ENCODE data around the gene CBX2. TPM values are rescaled to one million over a fixed set of nuclear protein-coding genes. Genes with fewer than 3 reads are reported as not detected.

Gene CBX2
- total RNA-seq, 3 donors from 2014 or later (not counting 1 experiment from before 2014, with no cell fraction given) = 0.18 to 1.3 TPM; not detected in 1

- no peak overlapping the region for H3K4me3 ChIP-seq (ENCODE audit: low read length)
- no peaks in the 10 kb centered on the region for H3K36me3 ChIP-seq (ENCODE audit: control insufficient read depth, insufficient read depth, low read length)
- H3K4me1 Mint-ChIP-seq = peaks cover 13 to 17% of the 10 kb centered on the region in 2 donors
- peak in 1 of 3 donors; percentile 57 for ATAC-seq
- peaks cover 7% of the 10 kb centered on the region for H3K27me3 ChIP-seq (ENCODE audit: control insufficient read depth, insufficient read depth, low read length)
- DNase-seq = no peak
- intact Hi-C loops (cut with micrococcal nuclease) = no loop called here
- no peaks in the 10 kb centered on the region for H3K36me3 Mint-ChIP-seq
- no peak overlapping the region for H3K27ac ChIP-seq (ENCODE audit: low read length)
- no peak overlapping the region for H3K4me3 Mint-ChIP-seq
- H3K9me3 Mint-ChIP-seq = no peaks in the 10 kb centered on the region
- no peaks in the 10 kb centered on the region for H3K9me3 ChIP-seq (ENCODE audit: control insufficient read depth, insufficient read depth, low read length)
- no peak overlapping the region for H3K27ac Mint-ChIP-seq
- H3K27me3 Mint-ChIP-seq (ENCODE audit: low read depth in 2 of 2) = peaks cover 31 to 41% of the 10 kb centered on the region in 2 donors
- 40% methylated on average over 6 of the region's 6 CpGs for WGBS (ENCODE audit: insufficient coverage)
- TF ChIP-seq CTCF (IDR thresholded peaks at IDR 0.05) = no peak
- H3K4me1 ChIP-seq (ENCODE audit: control insufficient read depth, insufficient read depth, low read length) = peaks cover 24% of the 10 kb centered on the region
Observed at GRCh38 chr17:79824893-79825579, 47.1 kb downstream of the CBX2 start.

- TF ChIP-seq CTCF (IDR thresholded peaks at IDR 0.05) = no peak
- intact Hi-C loops (cut with micrococcal nuclease) = no loop called here
Observed at GRCh38 chr17:79825580-79825921, 47.6 kb downstream of the CBX2 start.

GRCh38 chr17:79826204-79826680 lies 48.3 kb downstream of the CBX2 start:
- WGBS (ENCODE audit: insufficient coverage) = 21% methylated on average over 11 of the region's 11 CpGs
- no peak overlapping the region for H3K27ac Mint-ChIP-seq

More at GRCh38 chr17:79825580-79825921, 47.6 kb downstream of the CBX2 start:
- DNase-seq (no peak), ATAC-seq (no peak)
- Mint-ChIP-seq H3K4me1 (peaks cover 13 to 17% of the 10 kb centered on the region in 2 donors), H3K27me3 (ENCODE audit: low read depth in 2 of 2) (peaks cover 26 to 36% of the 10 kb centered on the region in 2 donors), H3K9me3 (no peaks in the 10 kb centered on the region), H3K36me3 (no peaks in the 10 kb centered on the region), H3K27ac (no peak overlapping the region), H3K4me3 (no peak overlapping the region)
- Histone ChIP-seq H3K36me3 (ENCODE audit: control insufficient read depth, insufficient read depth, low read length) (no peaks in the 10 kb centered on the region), H3K27ac (ENCODE audit: low read length) (no peak overlapping the region), H3K4me1 (ENCODE audit: control insufficient read depth, insufficient read depth, low read length) (peaks cover 24% of the 10 kb centered on the region), H3K9me3 (ENCODE audit: control insufficient read depth, insufficient read depth, low read length) (no peaks in the 10 kb centered on the region), H3K4me3 (ENCODE audit: low read length) (no peak overlapping the region), H3K27me3 (ENCODE audit: control insufficient read depth, insufficient read depth, low read length) (peaks cover 7% of the 10 kb centered on the region)
- 96% methylated on average over 5 of the region's 5 CpGs for WGBS (ENCODE audit: insufficient coverage)

More at GRCh38 chr17:79826204-79826680, 48.3 kb downstream of the CBX2 start:
- no peak overlapping the region for H3K4me3 ChIP-seq (ENCODE audit: low read length)
- H3K9me3 ChIP-seq (ENCODE audit: control insufficient read depth, insufficient read depth, low read length) = no peaks in the 10 kb centered on the region
- no peaks in the 10 kb centered on the region for H3K36me3 ChIP-seq (ENCODE audit: control insufficient read depth, insufficient read depth, low read length)
- no peaks in the 10 kb centered on the region for H3K9me3 Mint-ChIP-seq
- H3K27me3 ChIP-seq (ENCODE audit: control insufficient read depth, insufficient read depth, low read length) = peaks cover 7% of the 10 kb centered on the region
- H3K4me3 Mint-ChIP-seq = no peak overlapping the region
- intact Hi-C loops (cut with micrococcal nuclease) = no loop called here
- peaks cover 13 to 17% of the 10 kb centered on the region in 2 donors for H3K4me1 Mint-ChIP-seq
- no peak for DNase-seq
- no peak overlapping the region for H3K27ac ChIP-seq (ENCODE audit: low read length)
- peaks cover 23 to 31% of the 10 kb centered on the region in 2 donors for H3K27me3 Mint-ChIP-seq (ENCODE audit: low read depth in 2 of 2)
- no peaks in the 10 kb centered on the region for H3K36me3 Mint-ChIP-seq
- ATAC-seq = no peak
- no peak for TF ChIP-seq CTCF (IDR thresholded peaks at IDR 0.05)
- peaks cover 25% of the 10 kb centered on the region for H3K4me1 ChIP-seq (ENCODE audit: control insufficient read depth, insufficient read depth, low read length)
